HUES48 (cell line): ENCODE results near the gene TSHZ2.

Experiments used
- H3K27ac ChIP-seq: one replicate; pipeline ENCODE4 v1.7.0; 2013; ENCODE audit warnings: low read depth, low read length, inconsistent platforms
- H3K27me3 ChIP-seq: 2 replicates; pipeline ENCODE4 v1.6.1; 2013; ENCODE audit warnings: mild to moderate bottlenecking, low read length; ENCODE audit not compliant: control insufficient read depth, insufficient read depth
- H3K36me3 ChIP-seq: 2 replicates; pipeline ENCODE4 v1.6.1; 2013; ENCODE audit warnings: low read length; ENCODE audit not compliant: control insufficient read depth, insufficient read depth
- H3K4me1 ChIP-seq: 2 replicates; pipeline ENCODE4 v1.6.1; 2013; ENCODE audit warnings: mild to moderate bottlenecking, low read length; ENCODE audit not compliant: control insufficient read depth, insufficient read depth
- H3K4me3 ChIP-seq: 2 replicates; pipeline ENCODE4 v1.5.1; 2013; ENCODE audit warnings: mild to moderate bottlenecking, low read depth, low read length
- H3K9ac ChIP-seq: 2 replicates; pipeline ENCODE4 v1.6.1; 2013; ENCODE audit warnings: mild to moderate bottlenecking, low read depth, low read length, moderate library complexity
- H3K9me3 ChIP-seq: 2 replicates; pipeline ENCODE4 v1.6.1; 2013; ENCODE audit warnings: low read length; ENCODE audit not compliant: control insufficient read depth, insufficient read depth

Gene TSHZ2

GRCh38 chr20:53371216-53371615 is 399.1 kb downstream of the TSHZ2 start:
- no peaks in the 10 kb centered on the region for H3K27me3 ChIP-seq
- no peak overlapping the region for H3K9ac ChIP-seq
- H3K36me3 ChIP-seq, result no peaks in the 10 kb centered on the region
- no peaks in the 10 kb centered on the region for H3K4me1 ChIP-seq
- no peak overlapping the region for H3K4me3 ChIP-seq
- no peak overlapping the region for H3K27ac ChIP-seq
- H3K9me3 ChIP-seq, result no peaks in the 10 kb centered on the region

GRCh38 chr20:53376021-53376420 is 403.9 kb downstream of the TSHZ2 start:
- H3K9me3 ChIP-seq, result no peaks in the 10 kb centered on the region
- H3K27ac ChIP-seq, result no peak overlapping the region
- H3K4me3 ChIP-seq, result no peak overlapping the region
- no peaks in the 10 kb centered on the region for H3K27me3 ChIP-seq
- no peak overlapping the region for H3K9ac ChIP-seq
- no peaks in the 10 kb centered on the region for H3K36me3 ChIP-seq
- H3K4me1 ChIP-seq, result no peaks in the 10 kb centered on the region

- no peaks in the 10 kb centered on the region for H3K36me3 ChIP-seq
- H3K4me1 ChIP-seq, result no peaks in the 10 kb centered on the region
- no peak overlapping the region for H3K4me3 ChIP-seq
- no peaks in the 10 kb centered on the region for H3K27me3 ChIP-seq
- no peak overlapping the region for H3K9ac ChIP-seq
- no peak overlapping the region for H3K27ac ChIP-seq
- H3K9me3 ChIP-seq, result no peaks in the 10 kb centered on the region
Observed at GRCh38 chr20:53379014-53379832, 407.1 kb downstream of the TSHZ2 start.

- H3K27ac ChIP-seq, result no peak overlapping the region
Observed at GRCh38 chr20:53379833-53380120, 407.6 kb downstream of the TSHZ2 start.

GRCh38 chr20:53381568-53382262 is 409.6 kb downstream of the TSHZ2 start:
- Histone ChIP-seq H3K27me3 (no peaks in the 10 kb centered on the region), H3K36me3 (no peaks in the 10 kb centered on the region), H3K4me3 (no peak overlapping the region), H3K27ac (no peak overlapping the region), H3K9ac (no peak overlapping the region), H3K9me3 (no peaks in the 10 kb centered on the region), H3K4me1 (peaks cover 11% of the 10 kb centered on the region)

More at GRCh38 chr20:53379833-53380120, 407.6 kb downstream of the TSHZ2 start:
- Histone ChIP-seq H3K9ac (no peak overlapping the region), H3K36me3 (no peaks in the 10 kb centered on the region), H3K4me3 (no peak overlapping the region), H3K4me1 (no peaks in the 10 kb centered on the region), H3K9me3 (no peaks in the 10 kb centered on the region), H3K27me3 (no peaks in the 10 kb centered on the region)

GRCh38 chr20:53382263-53382844 is 410.2 kb downstream of the TSHZ2 start:
- H3K9ac ChIP-seq, result no peak overlapping the region
- H3K27me3 ChIP-seq, result no peaks in the 10 kb centered on the region
- no peaks in the 10 kb centered on the region for H3K36me3 ChIP-seq
- no peaks in the 10 kb centered on the region for H3K9me3 ChIP-seq
- H3K27ac ChIP-seq, result no peak overlapping the region
- no peak overlapping the region for H3K4me3 ChIP-seq
- H3K4me1 ChIP-seq, result peaks cover 15% of the 10 kb centered on the region

GRCh38 chr20:53383916-53384315 is 411.8 kb downstream of the TSHZ2 start:
- no peaks in the 10 kb centered on the region for H3K36me3 ChIP-seq
- no peak overlapping the region for H3K4me3 ChIP-seq
- H3K9ac ChIP-seq, result no peak overlapping the region
- H3K4me1 ChIP-seq, result peaks cover 15% of the 10 kb centered on the region
- H3K27ac ChIP-seq, result no peak overlapping the region
- H3K9me3 ChIP-seq, result no peaks in the 10 kb centered on the region
- H3K27me3 ChIP-seq, result no peaks in the 10 kb centered on the region

- Histone ChIP-seq H3K4me1 (peaks cover 15% of the 10 kb centered on the region), H3K27ac (no peak overlapping the region), H3K9ac (no peak overlapping the region), H3K36me3 (no peaks in the 10 kb centered on the region), H3K27me3 (no peaks in the 10 kb centered on the region), H3K9me3 (no peaks in the 10 kb centered on the region), H3K4me3 (no peak overlapping the region)
Observed at GRCh38 chr20:53384392-53384791, 412.2 kb downstream of the TSHZ2 start.

GRCh38 chr20:53385941-53386767 is 414.0 kb downstream of the TSHZ2 start:
- H3K4me1 ChIP-seq, result peaks cover 15% of the 10 kb centered on the region
- H3K4me3 ChIP-seq, result no peak overlapping the region
- no peak overlapping the region for H3K27ac ChIP-seq
- no peaks in the 10 kb centered on the region for H3K27me3 ChIP-seq
- H3K9ac ChIP-seq, result no peak overlapping the region
- H3K9me3 ChIP-seq, result no peaks in the 10 kb centered on the region
- no peaks in the 10 kb centered on the region for H3K36me3 ChIP-seq

- no peaks in the 10 kb centered on the region for H3K36me3 ChIP-seq
- H3K9ac ChIP-seq, result no peak overlapping the region
- H3K27me3 ChIP-seq, result no peaks in the 10 kb centered on the region
- H3K4me1 ChIP-seq, result peaks cover 15% of the 10 kb centered on the region
- H3K4me3 ChIP-seq, result no peak overlapping the region
- no peaks in the 10 kb centered on the region for H3K9me3 ChIP-seq
- H3K27ac ChIP-seq, result no peak overlapping the region
Observed at GRCh38 chr20:53387983-53388675, 416.0 kb downstream of the TSHZ2 start.
